ENCODE data around the gene NIBAN1.
A peak's percentile ranks its signal among the peaks of the same experiment; 100 is the strongest.

The NIBAN1 gene

DNA sequence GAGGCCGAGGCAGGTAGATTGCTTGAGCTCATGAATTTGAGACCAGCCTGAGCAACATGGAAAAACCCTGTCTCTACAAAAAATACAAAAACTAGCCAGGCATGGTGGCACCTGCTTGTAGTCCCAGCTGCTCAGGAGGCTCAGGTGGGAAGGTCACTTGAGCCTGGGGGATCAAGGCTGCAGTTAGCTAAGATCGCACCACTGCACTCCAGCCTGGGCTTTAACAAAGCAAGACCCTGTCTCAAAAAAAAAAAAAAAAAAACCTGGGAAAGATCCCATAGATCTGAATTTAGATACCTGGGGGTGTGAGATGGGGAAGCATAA is 32.9 kb downstream of the NIBAN1 start:
- DNase-seq: no peak

DNA sequence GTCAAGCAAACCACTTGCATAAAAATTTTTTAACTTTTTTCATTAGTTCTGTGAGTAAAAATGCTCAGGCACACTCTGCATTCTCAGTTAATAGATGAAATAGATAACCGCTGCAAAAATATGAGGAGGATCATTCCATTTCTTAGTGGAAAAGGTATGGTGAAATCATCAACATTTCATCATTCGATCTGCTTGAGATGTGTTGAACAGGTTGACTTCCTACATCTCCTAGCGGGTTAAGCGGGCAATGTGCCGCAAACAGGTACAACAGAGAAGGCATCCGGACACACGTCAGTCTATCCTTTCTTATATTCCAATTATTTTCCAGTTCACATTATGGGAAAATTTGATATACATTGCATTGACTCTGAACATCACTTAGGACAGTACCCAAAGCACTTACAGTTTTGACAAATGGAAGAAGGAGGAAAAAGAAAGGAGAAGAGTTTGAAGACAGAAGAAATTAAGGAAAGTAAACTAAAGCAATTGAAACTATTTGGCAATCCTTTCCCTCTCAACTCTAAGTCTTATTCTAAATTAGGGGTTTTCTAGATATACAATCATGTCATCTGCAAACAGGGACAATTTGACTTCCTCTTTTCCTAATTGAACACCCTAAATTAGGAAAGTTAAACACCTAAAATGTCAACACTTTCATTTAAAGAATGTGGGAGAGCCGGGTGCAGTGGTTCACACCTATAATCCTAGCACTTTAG is 33.5 kb downstream of the NIBAN1 start:
- DNase-seq: no peak

- DNase-seq: no peak
Observed at GRCh38 chr1:184940226-184940625, 34.1 kb downstream of the NIBAN1 start.

DNA sequence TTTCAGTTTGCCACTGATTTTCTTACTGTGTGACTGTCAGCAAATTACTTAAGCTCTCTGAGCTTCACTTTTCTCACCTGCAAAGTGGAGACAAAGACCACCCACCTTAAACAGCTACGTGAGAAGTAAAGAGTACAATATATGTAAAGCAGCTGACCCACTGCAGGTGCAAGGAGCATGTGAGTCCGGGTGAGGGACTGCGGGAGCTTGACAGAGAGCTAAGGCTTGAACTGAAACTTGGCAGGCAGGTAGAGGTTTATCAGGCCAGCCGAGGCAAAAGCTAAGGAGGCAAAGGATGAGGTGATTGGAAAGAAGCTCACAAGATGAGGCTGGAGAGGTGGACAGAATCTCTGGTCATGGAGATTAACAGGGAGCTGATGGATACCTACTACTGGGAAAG is 36.6 kb downstream of the NIBAN1 start:
- DNase-seq: no peak

DNA sequence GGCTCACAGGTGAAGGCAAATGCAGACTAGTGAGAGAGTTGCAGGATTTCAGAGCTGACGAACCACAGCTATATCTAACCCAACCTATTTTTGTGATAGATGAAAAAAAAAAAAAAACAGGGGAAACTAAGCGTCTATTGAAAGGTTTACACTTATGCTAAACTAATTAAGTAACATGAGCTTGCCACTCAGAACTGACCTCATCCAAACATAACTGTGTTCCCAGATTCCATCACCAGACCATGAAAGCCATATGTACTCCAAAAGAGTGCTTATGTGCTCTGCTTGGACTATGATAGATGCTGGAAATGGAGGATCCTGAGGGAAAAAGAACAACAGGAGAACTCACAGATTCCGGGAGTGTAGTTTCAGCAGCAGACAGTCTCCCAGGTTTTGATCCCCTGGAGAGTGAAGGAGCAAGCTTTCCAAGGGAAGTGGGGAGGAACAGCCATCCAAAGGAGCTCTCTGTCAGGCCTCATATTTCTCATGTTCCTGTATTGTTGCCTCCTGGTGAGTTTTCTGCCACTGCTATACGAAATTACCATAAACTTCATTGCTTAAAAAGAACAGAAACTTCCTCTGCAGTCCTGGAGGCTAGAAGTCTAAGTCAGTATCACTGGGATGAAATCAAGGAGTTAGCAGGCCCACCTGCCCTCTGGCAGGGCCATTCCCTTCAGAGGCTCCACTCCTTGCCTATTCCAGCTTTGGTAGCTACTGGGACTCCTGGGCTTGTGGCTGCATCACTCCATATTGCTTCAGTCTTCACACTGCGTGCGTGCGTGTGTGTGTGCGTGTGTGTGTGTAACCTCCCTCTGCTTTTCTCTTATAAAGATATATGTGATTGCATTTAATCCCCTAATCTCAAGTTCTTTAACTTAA is 38.1 kb downstream of the NIBAN1 start:
- DNase-seq: peak; percentile 1

- no peak for DNase-seq
Observed at GRCh38 chr1:184933944-184934343, 40.4 kb downstream of the NIBAN1 start.

GRCh38 chr1:184932319-184932718 is 42.0 kb downstream of the NIBAN1 start:
- DNase-seq: no peak

DNA sequence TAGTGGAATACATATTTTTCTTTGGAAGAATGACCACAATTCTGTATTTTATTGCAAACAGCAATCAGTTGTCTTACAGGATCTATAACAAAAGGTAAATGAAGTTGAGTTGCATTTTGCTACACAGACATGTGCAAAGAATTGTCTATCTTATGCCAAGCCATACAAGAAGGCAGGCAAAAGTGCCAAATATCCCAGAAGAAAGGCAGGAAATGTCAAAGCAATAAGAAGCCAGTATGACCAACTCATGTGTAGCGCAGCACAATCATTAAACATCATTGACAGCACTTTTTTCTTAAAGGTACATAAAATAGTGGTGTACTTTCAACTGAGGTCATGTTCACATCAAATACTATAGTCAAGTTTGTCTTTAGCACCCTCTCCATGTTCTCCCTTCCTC is 42.7 kb downstream of the NIBAN1 start:
- DNase-seq: no peak

DNA sequence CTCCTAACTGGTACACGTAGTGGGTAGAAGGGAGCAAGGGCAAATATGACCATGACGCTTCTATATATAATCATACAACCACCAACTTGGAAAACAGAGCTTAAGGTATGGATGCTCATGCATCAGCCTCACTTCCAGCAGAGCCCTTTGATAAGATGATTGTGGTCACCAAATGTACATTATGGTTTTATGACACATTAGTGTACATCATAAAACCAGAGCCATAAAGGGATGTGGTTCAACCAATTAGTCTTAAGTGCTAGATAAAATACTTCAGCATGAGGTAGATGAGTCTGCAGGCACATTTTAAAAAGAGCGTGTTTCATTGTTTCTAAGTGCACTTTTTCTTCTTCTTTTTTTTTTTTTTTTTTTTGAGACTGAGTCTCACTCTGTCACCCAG is 43.7 kb downstream of the NIBAN1 start:
- DNase-seq: no peak

DNA sequence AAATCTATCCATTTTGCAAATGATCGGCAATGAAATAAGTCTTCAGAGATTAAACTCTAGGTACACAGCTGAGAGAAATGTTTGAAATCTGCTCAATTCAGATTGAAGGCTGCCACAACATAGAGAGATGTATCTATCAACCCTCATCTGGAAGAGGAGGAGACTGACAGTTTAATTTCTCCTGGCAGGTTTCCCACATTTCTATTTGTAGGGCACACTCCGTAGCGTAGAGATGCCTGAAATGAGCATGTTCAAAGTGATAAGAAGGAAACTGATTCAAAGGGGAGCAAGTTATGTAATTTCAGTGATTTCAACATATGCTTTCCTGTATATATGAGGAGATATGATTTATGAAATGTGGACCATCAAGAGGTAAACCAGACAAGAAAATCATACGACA is 44.1 kb downstream of the NIBAN1 start:
- peak; percentile 37 for DNase-seq

GRCh38 chr1:184929711-184930202 is 44.6 kb downstream of the NIBAN1 start:
- DNase-seq: peak; percentile 31

DNA sequence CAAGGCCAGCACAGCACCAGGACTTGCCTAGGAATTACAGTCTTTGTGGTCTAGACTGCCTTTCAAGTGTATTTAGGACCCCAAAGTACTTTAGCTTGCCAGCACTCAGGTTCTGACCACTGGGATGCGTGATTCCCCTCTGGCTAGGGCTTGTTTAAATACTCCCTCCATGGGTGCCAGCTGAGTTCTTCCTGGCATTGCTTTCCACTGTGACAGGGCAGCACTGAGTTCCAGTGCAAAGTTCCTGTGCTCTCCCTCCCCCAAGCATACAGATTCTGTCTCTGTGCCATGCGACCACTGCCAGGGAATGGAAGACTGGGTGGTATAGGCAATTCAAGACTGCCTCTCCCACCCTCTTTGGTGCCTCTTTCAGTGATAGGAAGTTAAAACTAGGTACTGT is 45.9 kb downstream of the NIBAN1 start:
- DNase-seq: no peak

Measured in NCI-H2029 (cell line).